Left renal pelvis (tissue), 4 donors: ENCODE data around the gene CHAF1B. TPM values are rescaled to one million over a fixed set of nuclear protein-coding genes. Genes with fewer than 3 reads are reported as not detected.
"Not testable (repeated sequence)": the region's sequence is repeated elsewhere in the genome, so short reads cannot be mapped to it uniquely, and the experiment has no call there.

Experiments used
- DNase-seq, 4 donors: peaks; one replicate each; pipeline ENCODE4 v3.0.0-alpha.2; 2013; ENCODE audit warnings: low read depth in 4 of 4, low spot score in 3 of 4
- polyA plus RNA-seq, 4 donors: library from polyadenylated mRNA; unstranded; fragments of 120-200 nt; gene quantifications; one replicate each; pipeline ENCODE4 v1.2.1, GENCODE V29; 2013; ENCODE audit not compliant: insufficient read length in 4 of 4

CHAF1B gene
- polyA plus RNA-seq, 4 donors = 5.8 to 9.5 (median 8.8) TPM

DNA sequence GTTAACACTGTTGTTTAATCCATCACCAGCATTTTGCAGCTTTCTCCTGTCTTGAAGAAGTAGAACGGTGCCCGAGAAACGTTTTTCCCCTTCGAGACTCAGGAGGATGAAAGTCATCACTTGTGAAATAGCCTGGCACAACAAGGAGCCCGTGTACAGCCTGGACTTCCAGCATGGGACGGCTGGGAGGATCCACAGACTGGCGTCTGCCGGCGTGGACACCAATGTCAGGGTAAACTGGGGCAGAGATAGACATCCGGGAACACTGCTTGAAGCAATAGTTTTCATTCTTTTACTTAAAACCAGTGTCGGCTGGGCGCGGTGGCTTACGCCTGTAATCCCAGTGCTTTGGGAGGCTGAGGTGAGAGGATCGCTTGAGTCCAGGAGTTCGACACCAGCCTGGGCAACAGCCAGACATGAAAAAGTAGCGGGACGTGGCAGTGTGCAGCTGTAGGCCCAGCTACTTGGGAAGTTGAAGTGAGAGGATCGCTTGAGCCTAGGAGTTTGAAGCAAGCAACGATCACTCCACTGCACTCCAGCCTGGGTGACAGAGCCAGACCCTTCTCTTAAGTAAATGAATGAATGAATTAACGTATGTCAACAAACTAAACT, 945 bp downstream of the CHAF1B start:
- DNase-seq = no peak

DNA sequence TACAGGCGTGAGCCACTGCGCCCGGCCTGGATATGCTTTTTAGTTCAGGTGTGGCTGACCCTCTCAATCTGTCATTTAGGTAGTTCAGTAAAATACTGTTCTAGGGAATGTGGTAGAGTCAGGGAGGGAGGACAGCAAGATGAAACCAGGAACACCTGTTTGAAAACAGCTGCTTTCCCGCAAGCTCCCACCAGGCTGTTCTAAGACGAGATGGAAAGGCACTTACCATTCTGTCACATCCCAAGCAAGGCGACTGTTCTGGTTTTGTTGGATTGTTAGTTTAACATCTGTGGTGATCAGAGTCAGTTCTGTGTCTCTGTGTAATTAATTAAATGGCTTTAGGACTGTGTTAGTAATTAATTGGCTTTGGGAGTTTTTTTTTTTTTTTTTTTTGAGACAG, 2.9 kb downstream of the CHAF1B start:
- no peak for DNase-seq

DNA sequence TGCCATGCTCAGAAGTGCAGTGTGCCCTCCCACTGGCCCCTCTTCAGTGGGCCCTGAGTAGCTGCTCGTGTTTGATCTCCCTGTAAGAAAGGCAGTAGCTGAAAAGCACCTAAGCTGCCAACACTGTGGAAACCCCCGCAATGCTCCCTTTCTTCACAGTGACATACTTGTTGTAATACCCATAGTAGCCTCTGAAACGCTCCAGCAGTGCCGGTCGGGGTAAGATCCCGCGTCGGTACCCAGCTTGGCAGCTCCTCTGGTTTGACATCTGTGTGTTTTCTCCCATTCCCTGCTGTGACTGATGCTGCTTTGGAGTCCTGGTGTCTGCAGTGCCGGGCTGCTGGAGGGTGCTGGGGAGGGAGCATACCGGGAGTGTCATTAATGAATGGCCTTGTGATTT, 3.6 kb downstream of the CHAF1B start:
- DNase-seq = no peak

DNA sequence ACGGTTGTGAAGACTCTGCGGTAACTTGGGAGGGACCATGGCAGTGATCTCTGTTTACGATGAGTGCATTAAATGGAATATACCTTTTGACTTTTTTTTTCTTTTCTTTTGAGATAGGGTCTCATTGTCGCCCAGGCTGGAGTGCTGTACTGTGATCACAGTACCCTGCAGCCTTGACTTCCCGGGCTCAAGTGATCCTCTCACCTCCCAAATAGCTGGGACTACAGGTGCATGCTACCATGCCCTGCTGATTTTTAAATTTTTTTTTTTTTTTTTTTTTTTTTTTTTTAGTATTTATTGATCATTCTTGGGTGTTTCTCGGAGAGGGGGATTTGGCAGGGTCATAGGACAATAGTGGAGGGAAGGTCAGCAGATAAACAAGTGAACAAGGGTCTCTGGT, 6.5 kb downstream of the CHAF1B start:
- DNase-seq = not testable (repeated sequence)

DNA sequence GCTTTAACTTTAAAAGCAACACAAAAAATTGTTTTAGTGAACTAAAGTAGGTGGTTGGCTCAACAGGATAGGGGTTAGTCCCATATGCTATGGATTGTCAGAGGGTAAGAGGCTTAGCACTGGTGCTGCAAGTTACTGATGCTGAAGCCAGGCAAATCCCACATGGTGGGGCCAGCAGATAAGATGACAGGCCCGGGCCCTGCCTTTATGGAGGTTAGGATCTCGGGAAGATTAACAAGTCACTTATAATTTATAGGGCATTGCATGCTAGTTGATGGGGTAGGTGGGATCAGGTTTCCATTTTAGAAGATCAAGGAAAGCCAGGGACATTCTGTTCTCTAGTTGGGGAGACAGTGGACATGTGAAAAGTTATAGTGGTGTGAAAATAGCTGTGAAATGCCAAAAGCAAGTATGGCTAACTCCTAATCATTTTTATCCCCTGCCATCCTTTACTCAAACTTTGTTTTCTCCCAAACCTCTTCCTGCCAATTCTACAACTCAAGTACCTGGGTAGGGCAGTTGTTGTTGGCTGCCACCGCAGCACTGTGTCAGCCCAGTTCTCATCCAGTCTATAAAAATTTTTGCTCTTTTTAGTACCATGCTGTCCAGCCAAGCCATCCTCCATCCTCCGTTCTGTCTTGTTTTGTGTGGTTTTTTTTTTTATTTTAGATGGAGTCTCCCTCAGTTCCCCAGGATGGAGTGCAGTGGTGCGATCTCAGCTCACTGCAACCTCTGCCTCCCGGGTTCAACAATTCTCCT, 10.3 kb downstream of the CHAF1B start:
- no peak for DNase-seq

DNA sequence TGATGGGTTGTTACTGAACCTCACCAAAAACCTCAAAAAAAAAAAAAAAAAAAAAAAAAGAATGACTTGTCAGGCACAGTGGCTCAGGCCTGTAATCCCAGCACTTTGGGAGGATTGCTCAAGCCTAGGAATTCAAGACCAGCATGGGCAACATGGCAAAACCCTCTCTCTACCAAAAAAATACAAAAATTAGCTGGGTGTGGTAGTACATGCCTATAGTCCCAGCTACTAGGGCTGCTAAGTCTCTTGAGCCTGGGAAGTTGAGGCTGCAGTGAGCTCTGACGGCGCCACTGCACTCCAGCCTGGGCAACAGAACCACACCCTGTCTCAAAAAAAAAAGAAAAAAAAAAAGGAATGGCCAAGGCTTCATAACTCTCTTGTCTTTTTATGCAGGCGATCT, 11.1 kb downstream of the CHAF1B start:
- DNase-seq = no peak

DNA sequence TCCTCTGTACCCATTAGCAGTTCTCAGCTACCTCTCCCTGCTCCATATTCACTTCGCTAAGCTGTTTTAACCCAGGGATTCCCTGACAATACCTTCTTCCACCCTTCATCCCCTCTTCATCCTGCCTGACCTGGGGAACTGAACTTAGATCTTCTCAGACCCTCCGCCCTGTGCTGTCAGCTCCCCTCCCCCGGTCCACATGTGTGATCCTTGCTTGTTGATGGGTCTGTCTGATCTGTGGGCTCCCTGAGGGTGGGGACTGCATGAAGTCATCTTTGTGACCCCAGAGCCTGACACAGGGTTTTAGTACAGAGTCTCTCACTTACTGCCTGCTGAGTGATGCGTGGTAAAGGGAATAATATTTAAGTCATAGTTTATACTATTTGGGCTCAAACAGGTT, 11.8 kb downstream of the CHAF1B start:
- DNase-seq = no peak

DNA sequence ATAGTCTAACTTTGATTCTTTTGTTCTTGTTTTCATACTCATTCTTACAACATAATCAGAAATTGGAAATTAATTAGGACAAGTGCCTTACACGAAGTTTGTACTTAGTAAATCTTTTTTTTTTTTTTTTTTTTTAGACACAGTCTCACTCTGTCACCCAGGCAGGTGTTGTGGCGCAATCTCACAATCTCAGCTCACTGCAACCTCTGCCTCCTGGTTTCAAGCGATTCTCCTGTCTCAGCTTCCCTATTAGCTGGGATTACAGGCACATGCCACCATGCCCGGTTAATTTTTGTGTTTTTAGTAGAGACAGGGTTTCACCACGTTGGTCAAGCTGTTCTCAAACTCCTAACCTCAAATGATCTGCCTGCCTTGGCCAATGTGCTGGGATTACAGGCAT, 12.4 kb downstream of the CHAF1B start:
- DNase-seq = no peak

DNA sequence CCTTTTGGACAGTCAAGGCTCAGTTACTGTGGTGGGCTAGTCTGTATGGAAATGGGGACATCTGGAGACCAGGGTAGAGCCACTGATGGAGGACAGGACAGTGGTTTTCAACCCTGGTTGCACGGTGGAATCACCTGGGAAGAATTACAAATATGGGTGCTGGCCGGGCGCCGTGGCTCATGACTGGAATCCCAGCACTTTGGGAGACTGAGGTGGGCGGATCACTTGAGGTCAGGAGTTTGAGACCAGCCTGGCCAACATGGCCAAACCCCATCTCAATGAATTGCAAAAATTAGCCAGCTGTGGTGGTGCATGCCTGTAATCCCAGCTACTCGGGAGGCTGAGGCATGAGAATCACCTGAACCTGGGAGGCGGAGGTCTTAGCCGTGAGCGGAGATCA, 14.5 kb downstream of the CHAF1B start:
- DNase-seq = not testable (repeated sequence)

DNA sequence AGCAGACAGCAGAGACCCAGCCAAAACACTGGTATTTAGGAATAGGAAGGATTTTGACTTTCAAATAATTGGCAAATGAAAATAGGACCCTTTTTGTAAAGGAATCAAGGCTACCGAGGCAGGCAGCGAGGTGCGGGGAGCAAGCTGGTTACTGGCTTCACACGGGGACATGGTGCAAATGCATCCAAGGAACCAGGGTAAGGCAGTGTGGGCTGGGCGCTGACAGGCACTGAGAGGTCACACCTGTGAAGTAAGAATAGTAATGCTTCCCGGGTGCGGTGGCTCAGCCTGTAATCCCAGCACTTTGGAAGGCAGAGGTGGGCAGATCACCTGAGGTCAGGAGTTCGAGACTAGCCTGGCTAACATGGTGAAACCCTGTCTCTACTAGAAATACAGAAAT, 15.5 kb downstream of the CHAF1B start:
- no peak for DNase-seq

DNA sequence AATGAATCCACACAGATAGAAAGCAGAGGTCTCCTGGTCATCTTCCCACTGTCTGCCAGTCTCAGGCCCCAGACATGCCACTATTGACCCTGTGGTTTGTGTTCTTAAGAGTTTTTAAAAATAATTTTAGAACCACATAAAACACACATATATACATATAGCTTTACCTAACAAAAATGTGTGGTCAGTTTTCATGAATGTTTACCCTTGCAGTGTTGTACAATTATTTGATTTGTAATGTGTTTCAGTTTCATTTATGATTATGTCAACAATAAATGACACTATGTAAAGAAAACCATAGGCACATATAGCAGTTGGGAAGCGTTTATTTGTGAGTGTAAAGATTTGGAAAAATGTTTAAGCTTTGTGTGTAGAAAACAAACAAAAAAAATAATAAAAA, 17.1 kb downstream of the CHAF1B start:
- DNase-seq = no peak

DNA sequence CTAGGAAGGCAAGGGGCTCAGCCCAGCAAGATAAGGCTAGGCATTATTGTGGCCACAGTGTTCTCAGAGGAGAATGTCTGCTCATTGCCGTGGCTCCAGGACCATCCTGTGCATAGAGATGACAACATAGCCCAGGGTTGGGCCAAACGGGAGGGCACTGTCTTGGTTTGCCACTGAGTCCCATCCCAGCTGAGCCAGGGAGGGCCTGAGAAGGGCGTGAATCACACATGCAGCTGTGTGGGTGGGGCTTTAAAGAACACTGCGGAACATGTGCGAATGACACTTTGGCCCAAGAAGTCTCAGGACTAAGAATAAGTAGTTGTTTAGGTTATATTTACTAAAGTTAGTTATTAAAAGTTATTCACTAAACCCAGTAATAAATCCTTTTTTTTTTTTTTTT, 18.5 kb downstream of the CHAF1B start:
- DNase-seq = no peak

DNA sequence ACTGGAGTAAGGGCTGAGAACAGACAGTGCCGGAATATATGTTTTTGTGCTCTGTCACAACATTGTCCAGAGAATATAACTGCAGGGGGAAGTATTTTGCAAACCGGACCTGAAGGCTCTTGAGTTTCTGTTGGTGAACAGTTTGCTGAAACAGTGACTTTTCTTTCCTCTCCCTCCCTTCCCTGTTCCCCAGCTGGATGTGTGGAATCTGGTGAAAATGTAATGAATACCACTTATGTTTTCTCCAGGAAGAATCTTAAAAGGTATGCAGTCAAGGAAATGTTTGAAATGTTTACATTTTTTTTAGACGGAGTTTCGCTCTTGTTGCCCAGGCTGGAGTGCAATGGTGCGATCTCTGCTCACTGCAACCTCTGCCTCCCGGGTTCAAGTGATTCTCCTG, 23.4 kb downstream of the CHAF1B start:
- DNase-seq = no peak

DNA sequence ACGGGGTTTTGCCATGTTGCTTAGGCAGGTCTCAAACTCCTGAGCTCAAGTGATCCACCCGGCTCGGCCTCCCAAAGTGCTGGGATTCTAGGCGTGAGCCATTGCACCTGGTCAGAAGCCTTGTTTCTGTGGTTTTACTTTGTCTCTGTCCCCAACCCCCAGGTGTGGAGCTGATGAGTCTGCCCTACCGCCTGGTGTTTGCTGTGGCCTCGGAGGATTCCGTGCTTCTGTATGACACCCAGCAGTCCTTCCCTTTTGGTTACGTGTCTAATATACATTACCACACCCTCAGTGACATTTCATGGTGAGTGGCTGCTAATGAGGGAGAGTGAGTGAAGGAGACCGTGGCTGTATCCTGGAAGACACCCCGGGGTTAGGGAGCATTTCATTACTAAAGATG, 26.1 kb downstream of the CHAF1B start:
- DNase-seq = no peak

DNA sequence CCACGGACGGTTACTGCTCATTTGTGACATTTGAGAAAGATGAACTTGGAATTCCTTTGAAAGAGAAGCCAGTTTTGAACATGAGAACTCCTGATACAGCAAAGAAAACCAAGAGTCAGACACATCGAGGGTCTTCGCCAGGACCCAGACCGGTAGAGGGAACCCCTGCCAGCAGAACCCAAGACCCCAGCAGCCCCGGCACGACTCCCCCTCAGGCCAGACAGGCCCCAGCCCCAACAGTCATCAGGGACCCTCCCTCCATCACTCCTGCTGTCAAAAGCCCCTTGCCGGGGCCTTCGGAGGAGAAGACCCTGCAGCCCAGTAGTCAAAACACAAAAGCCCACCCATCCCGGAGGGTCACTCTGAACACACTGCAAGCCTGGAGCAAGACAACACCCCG, 27.7 kb downstream of the CHAF1B start:
- no peak for DNase-seq

DNA sequence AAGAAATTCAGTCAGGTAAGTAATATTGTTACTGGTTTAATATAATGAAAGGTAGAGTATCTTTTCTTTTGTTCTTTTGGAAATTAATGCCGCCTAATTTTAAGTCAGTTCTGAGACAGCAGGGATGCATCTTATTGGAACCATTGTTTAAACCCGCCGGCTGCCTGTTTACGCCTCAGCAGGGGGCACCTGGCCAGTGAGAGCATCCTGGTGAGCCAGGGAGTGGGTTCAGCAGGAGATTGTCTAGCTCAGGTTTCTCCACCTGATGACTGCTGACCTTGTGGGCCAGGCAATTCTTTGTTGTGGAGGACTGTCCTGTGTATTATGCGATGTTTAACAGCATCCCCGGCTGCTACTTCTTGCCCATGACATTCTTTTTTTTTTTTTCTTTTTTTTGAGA, 30.2 kb downstream of the CHAF1B start:
- no peak for DNase-seq

DNA sequence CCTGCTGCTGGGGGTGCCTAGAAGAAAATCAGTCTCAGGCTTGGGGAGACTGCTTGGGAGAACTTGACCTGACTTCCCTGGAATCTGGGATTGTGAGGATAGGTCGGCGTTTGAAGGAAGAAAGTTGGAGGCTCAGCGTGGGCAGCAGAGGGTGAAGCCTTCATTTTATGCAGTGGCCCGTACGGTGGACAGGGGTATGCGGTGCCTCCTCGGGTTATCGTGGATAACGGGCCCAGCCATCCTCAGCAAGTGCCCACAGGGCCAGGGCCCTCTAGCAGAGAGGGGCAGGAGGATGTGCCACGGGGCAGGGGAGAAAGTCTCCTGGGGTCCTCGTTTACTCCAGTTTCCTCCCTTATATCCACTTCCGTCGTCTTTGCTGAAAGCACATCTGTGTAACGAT, 34.0 kb downstream of the CHAF1B start:
- DNase-seq = no peak

DNA sequence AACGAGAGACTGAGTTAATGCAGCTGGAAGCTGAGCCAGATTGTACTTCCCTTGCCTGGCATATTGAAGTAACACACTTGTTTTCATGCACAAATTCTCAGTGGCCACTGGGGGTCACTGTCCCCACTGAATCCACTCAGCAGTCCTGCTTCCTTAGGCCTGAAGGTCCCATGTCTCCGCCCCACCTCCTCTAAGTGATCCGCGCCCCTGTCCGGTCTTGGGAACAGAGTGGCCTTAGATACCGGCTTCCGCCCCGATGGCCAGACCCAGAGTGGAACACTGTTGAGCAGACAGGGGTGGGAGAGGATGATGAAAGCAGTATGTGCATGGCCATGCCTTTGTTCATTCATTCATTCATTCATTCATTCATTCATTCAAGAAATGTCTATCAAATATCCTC, 34.8 kb downstream of the CHAF1B start:
- DNase-seq = peak; percentile 71 to 80 (median 75)

DNA sequence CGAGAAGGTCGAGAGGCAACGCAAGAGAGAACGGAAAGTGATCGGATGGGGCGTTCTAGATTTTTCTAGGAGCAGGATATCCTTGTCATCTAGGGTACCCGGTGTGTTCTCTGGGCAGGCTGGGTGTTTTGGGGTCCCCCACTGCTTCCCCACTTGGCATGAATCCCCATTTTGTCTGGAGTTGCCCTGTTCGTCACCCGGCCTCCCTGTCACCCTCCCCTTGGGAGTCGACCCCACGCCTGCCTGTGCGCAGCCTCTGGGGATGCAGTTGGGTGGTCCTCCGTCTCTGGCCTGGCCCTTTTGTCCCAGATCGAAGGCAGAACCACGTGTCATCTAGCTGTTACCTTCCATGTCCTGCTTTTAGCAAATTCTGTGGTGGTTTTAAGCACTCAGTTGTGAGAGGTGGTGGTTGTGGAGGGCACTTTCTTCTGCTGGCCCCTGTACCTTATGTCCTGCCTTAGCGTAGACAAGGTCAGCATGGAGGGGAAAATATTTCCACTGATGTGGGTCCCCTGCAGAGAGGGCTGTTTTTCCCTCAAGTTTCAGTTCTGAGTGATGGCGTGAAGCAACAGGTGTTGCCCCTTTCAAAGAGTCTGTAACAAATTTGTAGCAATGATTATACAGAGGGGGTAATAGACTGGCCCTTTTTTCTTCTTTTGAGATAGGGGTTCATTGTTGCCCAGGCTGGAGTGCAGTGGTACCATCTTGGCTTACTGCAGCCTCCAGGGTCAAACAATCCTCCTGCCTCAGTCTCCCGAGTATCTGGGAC, 35.6 kb downstream of the CHAF1B start:
- no peak for DNase-seq

DNA sequence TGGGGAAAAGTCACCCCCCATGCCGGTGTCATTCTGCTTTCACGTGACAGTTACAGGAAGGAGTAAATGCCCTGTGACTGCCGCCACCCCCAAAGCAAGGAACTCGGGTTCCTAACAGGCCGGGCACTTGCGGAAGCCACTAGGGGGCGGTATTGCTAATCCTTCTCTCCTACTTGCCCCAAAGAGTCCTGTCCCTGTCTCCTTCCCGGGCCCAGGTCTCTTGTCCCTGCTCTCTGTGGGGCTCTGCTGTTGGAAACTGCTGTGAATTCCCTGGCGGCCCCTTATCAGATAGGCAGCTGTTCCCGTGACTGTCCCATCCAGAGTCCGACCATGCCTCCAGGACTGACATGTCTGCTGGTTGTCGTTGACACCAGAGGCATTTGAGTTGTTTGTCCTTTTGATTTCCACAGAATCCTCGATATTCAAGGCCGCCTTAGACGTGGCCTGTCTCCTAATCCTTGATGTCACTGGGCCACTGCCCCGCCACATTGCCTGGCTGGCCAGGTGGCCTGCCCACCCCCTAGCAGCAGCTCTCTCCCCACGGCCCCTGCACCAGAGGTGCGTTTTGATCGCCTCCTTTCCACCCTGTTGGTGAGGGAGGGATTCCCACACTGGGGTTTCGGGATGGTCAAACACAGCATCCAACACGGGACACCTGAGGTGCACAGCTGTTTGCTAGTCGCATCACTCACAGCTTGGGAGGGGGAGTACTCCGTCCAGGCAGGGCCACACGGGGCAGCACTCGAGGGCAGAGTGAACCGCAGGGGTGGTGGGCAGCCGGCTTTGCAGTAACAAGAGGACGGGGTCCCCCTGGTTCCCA, 37.3 kb downstream of the CHAF1B start:
- no peak for DNase-seq
